HEK293T (cell line): ENCODE data around the gene TAF4B.
"Not testable (repeated sequence)": the region's sequence is repeated elsewhere in the genome, so short reads cannot be mapped to it uniquely, and the experiment has no call there.

Experiments used
- ARNT ChIP-seq: fragments of 450-650 bp; IDR thresholded peaks from 2 replicates; pipeline ENCODE4 v1.6.1; 2017; ENCODE audit warnings: mild to moderate bottlenecking
- BHLHE40 ChIP-seq: fragments of 450-650 bp; IDR thresholded peaks from 2 replicates; pipeline ENCODE4 v1.6.1; 2016; ENCODE audit warnings: mild to moderate bottlenecking, moderate library complexity, borderline replicate concordance
- FOXA1 ChIP-seq: fragments of 450-650 bp; IDR thresholded peaks from 2 replicates; pipeline ENCODE4 v1.6.1; 2016; ENCODE audit warnings: mild to moderate bottlenecking
- FOXK2 ChIP-seq: fragments of 450-650 bp; IDR thresholded peaks from 2 replicates; pipeline ENCODE4 v1.6.1; 2016; ENCODE audit warnings: mild to moderate bottlenecking
- HDGF ChIP-seq: fragments of 450-650 bp; IDR thresholded peaks from 2 replicates; pipeline ENCODE4 v1.6.1; 2017; ENCODE audit warnings: antibody characterized with exemption, borderline replicate concordance
- LEF1 ChIP-seq: fragments of 450-650 bp; IDR thresholded peaks from 2 replicates; pipeline ENCODE4 v1.6.1; 2017; ENCODE audit warnings: mild to moderate bottlenecking, borderline replicate concordance
- SP1 ChIP-seq: fragments of 450-650 bp; IDR thresholded peaks from 2 replicates; pipeline ENCODE4 v1.6.1; 2017
- SUZ12 ChIP-seq: fragments of 450-650 bp; IDR thresholded peaks from 2 replicates; pipeline ENCODE4 v1.6.1; 2016; ENCODE audit warnings: mild to moderate bottlenecking
- ZNF384 ChIP-seq: fragments of 450-650 bp; IDR thresholded peaks from 2 replicates; pipeline ENCODE4 v1.6.1; 2016
- TF ChIP-seq, protein P1 (sequence below): fragments of 450-650 bp; IDR thresholded peaks from 2 replicates; pipeline ENCODE4 v1.6.1; 2016

DNA sequence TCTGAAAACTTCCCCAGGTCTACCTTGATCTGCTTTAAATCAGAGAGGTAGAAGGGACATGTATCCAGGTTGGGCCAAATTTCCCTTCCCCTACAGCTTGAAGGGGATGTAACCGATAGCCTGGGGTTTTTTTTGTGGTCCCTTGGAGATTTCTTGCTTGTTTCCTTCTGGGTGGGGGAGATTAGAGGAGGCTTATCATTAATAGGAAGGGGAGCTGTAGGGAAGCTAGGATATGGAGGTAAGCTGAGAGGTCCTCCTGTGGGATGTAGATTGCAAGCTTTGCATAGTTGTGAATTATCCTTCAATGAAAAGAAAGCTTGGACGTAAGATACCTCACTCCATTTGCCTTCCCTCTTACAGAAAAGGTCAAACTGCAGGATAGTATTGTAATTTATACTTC is 11.1 kb downstream of the TAF4B start:
- TF ChIP-seq ZNF384, SUZ12, ARNT, LEF1, SP1, HDGF, FOXA1, BHLHE40, FOXK2: not testable (repeated sequence)
- TF ChIP-seq, protein P1, sequence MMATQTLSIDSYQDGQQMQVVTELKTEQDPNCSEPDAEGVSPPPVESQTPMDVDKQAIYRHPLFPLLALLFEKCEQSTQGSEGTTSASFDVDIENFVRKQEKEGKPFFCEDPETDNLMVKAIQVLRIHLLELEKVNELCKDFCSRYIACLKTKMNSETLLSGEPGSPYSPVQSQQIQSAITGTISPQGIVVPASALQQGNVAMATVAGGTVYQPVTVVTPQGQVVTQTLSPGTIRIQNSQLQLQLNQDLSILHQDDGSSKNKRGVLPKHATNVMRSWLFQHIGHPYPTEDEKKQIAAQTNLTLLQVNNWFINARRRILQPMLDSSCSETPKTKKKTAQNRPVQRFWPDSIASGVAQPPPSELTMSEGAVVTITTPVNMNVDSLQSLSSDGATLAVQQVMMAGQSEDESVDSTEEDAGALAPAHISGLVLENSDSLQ: not testable (repeated sequence)
